ENCODE results near the gene AGT. TPM values are rescaled to one million over a fixed set of nuclear protein-coding genes. Genes with fewer than 3 reads are reported as not detected.

Gene AGT
- total RNA-seq, 1 experiment from 2014 or later: not detected

DNA sequence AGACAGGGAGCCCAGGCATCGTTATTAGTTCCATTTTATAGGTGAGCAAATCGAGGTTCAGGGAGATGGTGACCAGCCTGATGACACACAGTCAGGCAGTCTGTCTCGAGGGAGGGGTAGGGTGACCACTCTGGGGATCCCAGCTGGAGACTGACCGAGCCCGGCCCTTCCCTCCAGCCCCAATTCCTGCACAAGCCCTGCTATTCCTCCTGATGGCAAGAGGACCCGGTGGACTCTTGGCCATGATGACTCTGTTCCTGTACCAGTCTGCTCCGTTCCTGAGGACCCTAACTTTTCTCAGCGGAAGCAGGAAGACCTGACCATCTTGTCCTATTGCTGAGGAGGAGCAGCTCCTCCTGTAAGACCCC, 391 bp downstream of the AGT start:
- H3K9ac ChIP-seq (ENCODE audit: low read length): no peak overlapping the region
- H3F3A ChIP-seq (ENCODE audit: low read length, unreplicated experiment): no peaks in the 10 kb centered on the region
- no peaks in the 10 kb centered on the region for H3K9me2 ChIP-seq (replicated peaks; ENCODE audit: low read length)
- DNase-seq: no peak
- H3K27me3 ChIP-seq (ENCODE audit: low read length): no peaks in the 10 kb centered on the region
- H2AFZ ChIP-seq (ENCODE audit: low read length): no peak overlapping the region; the same call in 1 of the 2 replicates
- no peaks in the 10 kb centered on the region for H3K36me3 ChIP-seq (ENCODE audit: low read depth, low read length)
- no peak for ATAC-seq
- H3K79me2 ChIP-seq (ENCODE audit: low read length): no peaks in the 10 kb centered on the region
- H3K4me1 ChIP-seq (ENCODE audit: insufficient read depth, low read length): peaks cover 11% of the 10 kb centered on the region
- ChIA-PET POLR2A (ENCODE audit: unreplicated experiment) (interaction anchor here (0.6 kb wide), 1 partner anchor 92 kb away, joined by 3 read pairs; no protein-coding TSS in a partner anchor), CTCF (no interaction called here)
- BruUV-seq (replicated peaks): no TSS peak
- TF ChIP-seq EZH2 (IDR thresholded peaks at IDR 0.05; ENCODE audit: low read length, unreplicated experiment) (no peak), EZH2phosphoT487 (IDR thresholded peaks at IDR 0.05; ENCODE audit: borderline replicate concordance, low read length) (no peak), CTCF (conservative IDR thresholded peaks at IDR 0.05; ENCODE audit: low read depth, low read length) (no peak)
- no peak overlapping the region for H3K4me3 ChIP-seq (ENCODE audit: low read length)
- intact Hi-C loops (cut with micrococcal nuclease): no loop called here
- no peaks in the 10 kb centered on the region for H3K9me3 ChIP-seq (ENCODE audit: low read length)
- H3K4me2 ChIP-seq (ENCODE audit: low read length): peak overlapping the region; percentile 32
- H4K20me1 ChIP-seq (ENCODE audit: low read length): no peaks in the 10 kb centered on the region
- no peak overlapping the region for H3K27ac ChIP-seq (ENCODE audit: low read length)

DNA sequence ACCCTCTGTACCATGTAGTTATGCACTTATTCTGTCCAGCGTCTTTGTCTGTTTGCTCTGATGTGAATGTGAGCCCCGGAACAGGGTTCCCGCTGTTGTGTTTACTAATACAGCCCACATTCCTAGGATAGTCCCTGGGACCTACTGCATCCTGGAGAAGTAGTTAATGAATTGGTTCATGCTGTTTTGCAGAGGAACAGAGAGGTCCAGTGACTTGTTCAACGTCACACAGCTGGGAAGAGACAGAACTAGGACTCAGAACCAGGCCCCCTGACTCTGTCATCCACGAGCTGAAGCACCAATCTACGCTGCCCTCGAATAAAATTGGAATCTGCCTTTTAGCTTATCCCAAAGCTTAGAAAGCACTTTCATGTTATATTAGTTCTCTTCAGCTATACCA, 784 bp downstream of the AGT start:
- H3K4me2 ChIP-seq (ENCODE audit: low read length): no peak overlapping the region
- no TSS peak for BruUV-seq (replicated peaks)
- H3K36me3 ChIP-seq (ENCODE audit: low read depth, low read length): no peaks in the 10 kb centered on the region
- peaks cover 11% of the 10 kb centered on the region for H3K4me1 ChIP-seq (ENCODE audit: insufficient read depth, low read length)
- no peak overlapping the region for H3K9ac ChIP-seq (ENCODE audit: low read length)
- no peaks in the 10 kb centered on the region for H3K9me3 ChIP-seq (ENCODE audit: low read length)
- H2AFZ ChIP-seq (ENCODE audit: low read length): no peak overlapping the region
- H3F3A ChIP-seq (ENCODE audit: low read length, unreplicated experiment): no peaks in the 10 kb centered on the region
- H3K27me3 ChIP-seq (ENCODE audit: low read length): no peaks in the 10 kb centered on the region
- ATAC-seq (no peak), DNase-seq (no peak)
- H3K4me3 ChIP-seq (ENCODE audit: low read length): no peak overlapping the region
- no peak overlapping the region for H3K27ac ChIP-seq (ENCODE audit: low read length)
- intact Hi-C loops (cut with micrococcal nuclease): no loop called here
- ChIA-PET CTCF (no interaction called here), POLR2A (ENCODE audit: unreplicated experiment) (no interaction called here)
- no peaks in the 10 kb centered on the region for H4K20me1 ChIP-seq (ENCODE audit: low read length)
- H3K9me2 ChIP-seq (replicated peaks; ENCODE audit: low read length): no peaks in the 10 kb centered on the region
- no peaks in the 10 kb centered on the region for H3K79me2 ChIP-seq (ENCODE audit: low read length)
- no peak for TF ChIP-seq EZH2phosphoT487 (IDR thresholded peaks at IDR 0.05; ENCODE audit: borderline replicate concordance, low read length)
- TF ChIP-seq CTCF (conservative IDR thresholded peaks at IDR 0.05; ENCODE audit: low read depth, low read length): no peak
- TF ChIP-seq EZH2 (IDR thresholded peaks at IDR 0.05; ENCODE audit: low read length, unreplicated experiment): no peak

- no peaks in the 10 kb centered on the region for H3K9me2 ChIP-seq (replicated peaks; ENCODE audit: low read length)
- CTCF ChIA-PET: no interaction called here
- H3K9ac ChIP-seq (ENCODE audit: low read length): no peak overlapping the region
- H3K4me2 ChIP-seq (ENCODE audit: low read length): no peak overlapping the region
- no peak for TF ChIP-seq CTCF (conservative IDR thresholded peaks at IDR 0.05; ENCODE audit: low read depth, low read length)
- no peak for TF ChIP-seq EZH2phosphoT487 (IDR thresholded peaks at IDR 0.05; ENCODE audit: borderline replicate concordance, low read length)
- no peak for TF ChIP-seq EZH2 (IDR thresholded peaks at IDR 0.05; ENCODE audit: low read length, unreplicated experiment)
- H3K36me3 ChIP-seq (ENCODE audit: low read depth, low read length): no peaks in the 10 kb centered on the region
- H4K20me1 ChIP-seq (ENCODE audit: low read length): no peaks in the 10 kb centered on the region
- intact Hi-C loops (cut with micrococcal nuclease): no loop called here
- ATAC-seq: no peak
- no peak overlapping the region for H3K4me3 ChIP-seq (ENCODE audit: low read length)
- no peaks in the 10 kb centered on the region for H3K27me3 ChIP-seq (ENCODE audit: low read length)
- no peak overlapping the region for H3K27ac ChIP-seq (ENCODE audit: low read length)
- no peaks in the 10 kb centered on the region for H3F3A ChIP-seq (ENCODE audit: low read length, unreplicated experiment)
- POLR2A ChIA-PET (ENCODE audit: unreplicated experiment): no interaction called here
- H3K79me2 ChIP-seq (ENCODE audit: low read length): no peaks in the 10 kb centered on the region
- DNase-seq: no peak
- H2AFZ ChIP-seq (ENCODE audit: low read length): no peak overlapping the region
- BruUV-seq (replicated peaks): no TSS peak
- no peaks in the 10 kb centered on the region for H3K9me3 ChIP-seq (ENCODE audit: low read length)
- H3K4me1 ChIP-seq (ENCODE audit: insufficient read depth, low read length): peaks cover 11% of the 10 kb centered on the region
Observed at GRCh38 chr1:230712470-230712942, 1.4 kb downstream of the AGT start.

Measured in PC-3 (cell line).